HUES64 (cell line): ENCODE results near the gene LBHD2. TPM values are rescaled to one million over a fixed set of nuclear protein-coding genes. Genes with fewer than 3 reads are reported as not detected.
"Not testable (repeated sequence)": the region's sequence is repeated elsewhere in the genome, so short reads cannot be mapped to it uniquely, and the experiment has no call there.

Experiments used
- H3K27ac ChIP-seq: 2 replicates; pipeline ENCODE4 v1.7.0; 2013; ENCODE audit warnings: low read depth, low read length, inconsistent platforms
- H3K27me3 ChIP-seq: 2 replicates; pipeline ENCODE4 v1.6.1; 2013; ENCODE audit warnings: mild to moderate bottlenecking, low read length; ENCODE audit not compliant: insufficient read depth
- H3K36me3 ChIP-seq: 2 replicates; pipeline ENCODE4 v1.6.1; 2013; ENCODE audit warnings: mild to moderate bottlenecking, low read length; ENCODE audit not compliant: insufficient read depth
- H3K4me1 ChIP-seq: 2 replicates; pipeline ENCODE4 v1.6.1; 2013; ENCODE audit warnings: mild to moderate bottlenecking, low read length, moderate library complexity; ENCODE audit not compliant: insufficient read depth
- H3K4me3 ChIP-seq: 2 replicates; pipeline ENCODE4 v1.5.1; 2013; ENCODE audit warnings: mild to moderate bottlenecking, low read length, moderate library complexity
- H3K9ac ChIP-seq: 2 replicates; pipeline ENCODE4 v1.6.1; 2013; ENCODE audit warnings: mild to moderate bottlenecking, low read depth, low read length
- H3K9me3 ChIP-seq: 2 replicates; pipeline ENCODE4 v1.6.1; 2013; ENCODE audit warnings: low read depth, low read length; ENCODE audit not compliant: insufficient read depth
- WGBS: fragments of 150-250, 120-280 bp; methylation state at CpG from one replicate; pipeline ENCODE4 v1.1.7; 2013; ENCODE audit warnings: missing lambda C conversion rate; 5-methylcytosine and 5-hydroxymethylcytosine counted together
- polyA plus RNA-seq, 2 experiments: library from polyadenylated mRNA; stranded (reverse); fragments of 50-300 nt; gene quantifications; one replicate each; pipeline ENCODE4 v1.2.3, GENCODE V29; 2013

Gene LBHD2
- not detected for polyA plus RNA-seq (2013, experiment 1 of 2)
- not detected for polyA plus RNA-seq (2013, experiment 2 of 2)

DNA sequence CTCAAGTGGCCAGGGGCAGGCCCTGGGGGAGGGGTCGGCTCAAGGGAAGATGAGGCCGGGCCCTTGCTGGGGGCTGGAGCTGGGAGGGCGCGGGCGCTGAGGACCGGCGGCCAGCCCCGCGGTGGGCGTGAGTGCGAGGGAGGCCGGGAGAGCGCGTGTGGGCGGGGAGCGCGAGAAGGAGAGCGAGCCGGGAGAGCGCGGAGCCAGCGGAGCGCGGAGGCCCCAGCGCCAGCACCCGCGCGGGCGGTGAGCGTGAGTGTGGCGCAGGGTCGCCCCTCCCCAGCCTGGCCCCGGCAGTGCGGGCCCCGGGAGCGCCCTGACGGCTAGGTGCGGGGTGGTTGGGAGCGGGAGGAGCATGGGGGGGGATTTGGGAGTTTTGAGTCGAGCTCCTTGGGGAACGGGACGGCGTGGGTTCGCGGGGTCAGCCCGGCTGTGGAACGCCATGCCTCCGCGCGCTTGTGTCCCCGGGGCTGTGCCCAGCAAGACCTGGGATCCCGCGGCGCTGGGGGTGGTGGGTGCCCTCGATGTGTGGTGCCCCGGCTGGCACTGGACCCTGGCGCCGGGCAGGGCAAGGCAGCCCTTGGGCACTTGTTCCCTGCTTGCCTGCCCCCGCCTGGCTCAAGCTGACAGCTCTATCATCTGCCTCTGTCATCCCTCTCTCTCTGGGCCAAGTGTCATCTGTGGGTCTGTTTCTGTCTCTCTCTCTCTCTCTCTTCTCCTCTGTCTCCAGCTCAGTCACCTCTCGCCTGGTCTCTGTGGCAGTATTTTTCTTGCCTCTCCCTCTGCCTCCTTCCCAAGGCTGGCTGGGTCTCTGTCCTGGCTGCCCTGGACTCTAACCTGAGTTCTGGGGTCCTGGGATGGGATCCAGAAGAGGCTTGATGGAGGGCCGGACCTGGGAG is at the start of gene LBHD2:
Gene LBHD2 (plus strand): TSS at position 190 of the 899 bp plus-strand sequence. CDS start 1,803 bp downstream, outside the sequence.
- H3K9me3 ChIP-seq = no peaks in the 10 kb centered on the region
- no peaks in the 10 kb centered on the region for H3K4me1 ChIP-seq
- WGBS = 22% methylated on average over 61 of the region's 61 CpGs
- peak within 1 kb of the TSS; percentile 42 for H3K4me3 ChIP-seq
- no peak within 1 kb of the TSS for H3K27ac ChIP-seq
- no peak within 1 kb of the TSS for H3K9ac ChIP-seq
- no peaks in the 10 kb centered on the region for H3K36me3 ChIP-seq
- peaks cover 48% of the 10 kb centered on the region for H3K27me3 ChIP-seq

DNA sequence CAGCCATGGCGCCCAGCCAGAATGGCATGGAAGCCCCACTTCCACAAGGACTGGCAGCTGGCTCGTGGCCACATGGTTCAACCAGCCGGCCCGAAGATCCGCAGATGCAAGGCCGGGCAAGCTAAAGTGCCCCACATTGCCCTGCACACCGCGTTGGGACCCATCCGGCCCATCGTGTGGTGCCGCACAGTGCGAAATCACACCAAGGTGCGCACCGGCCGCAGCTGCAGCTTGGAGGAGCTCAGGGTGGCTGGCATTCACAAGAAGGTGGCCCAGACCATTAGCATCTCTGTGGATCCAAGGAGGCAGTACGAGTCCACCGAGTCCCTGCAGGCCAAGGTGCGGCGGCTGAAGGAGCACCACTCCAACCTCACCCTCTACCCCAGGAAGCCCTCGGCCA is 42.5 kb upstream of the LBHD2 start:
- no peaks in the 10 kb centered on the region for H3K27me3 ChIP-seq
- H3K36me3 ChIP-seq = peaks cover 5% of the 10 kb centered on the region; the same call in 1 of the 2 replicates
- H3K9ac ChIP-seq = no peak overlapping the region
- 0 out of 2 replicates have a peak, but pooled peaks cover 4% of the 10 kb centered on the region for H3K4me1 ChIP-seq
- WGBS = 93% methylated on average over 20 of the region's 20 CpGs
- no peak overlapping the region for H3K27ac ChIP-seq
- H3K4me3 ChIP-seq = no peak overlapping the region
- H3K9me3 ChIP-seq = no peaks in the 10 kb centered on the region

DNA sequence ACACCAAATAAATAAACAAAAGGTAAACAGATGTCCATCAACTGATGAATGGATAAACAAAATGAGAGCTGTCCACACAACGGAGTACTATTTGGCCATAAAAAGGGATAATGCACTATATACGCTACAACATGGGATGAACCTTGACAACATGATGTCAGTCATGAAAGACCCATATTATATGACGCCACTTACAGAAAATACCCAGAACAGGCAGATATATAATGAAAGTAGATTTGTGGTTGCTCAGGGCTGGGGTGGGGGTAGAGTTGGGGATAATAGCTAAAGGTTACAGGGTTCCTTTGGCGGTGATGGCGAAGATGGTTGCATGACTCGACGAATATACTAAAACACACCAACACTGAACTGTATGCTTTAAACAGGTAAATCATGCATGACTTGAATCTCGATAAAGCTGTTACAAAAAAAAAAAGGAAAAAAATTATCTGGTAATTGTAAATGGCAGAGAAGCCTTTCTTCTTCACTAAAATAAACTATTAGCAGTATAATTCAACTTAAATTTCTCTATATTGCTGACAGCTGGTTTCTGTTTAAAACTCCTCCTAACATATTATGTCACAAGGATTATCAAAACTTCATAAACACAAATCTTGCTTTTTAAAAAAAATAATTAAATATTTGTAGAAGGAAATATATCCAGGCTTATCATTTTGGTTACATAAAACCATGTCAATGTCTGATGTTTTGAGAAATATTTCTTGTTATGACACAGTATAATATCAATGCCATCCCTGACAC is 40.6 kb upstream of the LBHD2 start:
- Histone ChIP-seq H3K4me1 (0 out of 2 replicates have a peak, but pooled peaks cover 4% of the 10 kb centered on the region), H3K27me3 (no peaks in the 10 kb centered on the region), H3K27ac (no peak overlapping the region), H3K9me3 (no peaks in the 10 kb centered on the region), H3K36me3 (peaks cover 5% of the 10 kb centered on the region; the same call in 1 of the 2 replicates), H3K4me3 (no peak overlapping the region), H3K9ac (no peak overlapping the region)
- 98% methylated on average over 3 of the region's 8 CpGs for WGBS

DNA sequence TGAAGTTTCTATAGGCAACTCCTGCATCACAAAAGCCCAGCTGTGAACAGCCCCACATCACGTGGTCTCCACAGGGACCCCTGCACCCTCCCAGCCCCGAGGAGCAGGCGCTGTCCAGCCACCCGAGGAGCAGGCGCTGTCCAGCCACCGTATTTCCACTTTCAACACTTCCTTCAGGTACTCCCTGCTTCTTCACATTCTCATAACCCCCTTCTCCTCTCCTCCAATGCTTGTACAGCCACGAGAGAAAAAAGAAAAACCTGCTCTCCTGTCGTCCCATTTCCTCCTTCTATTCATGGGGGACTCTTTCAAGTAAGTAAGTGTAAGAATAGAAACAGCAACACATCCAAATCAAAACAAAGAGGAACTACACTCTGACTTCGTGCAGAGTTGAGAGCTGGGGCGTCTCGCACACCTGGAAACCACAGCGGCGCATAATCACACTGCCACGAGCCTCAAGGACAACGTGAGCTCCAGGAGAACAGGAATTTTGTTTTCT is 38.6 kb upstream of the LBHD2 start:
- no peak overlapping the region for H3K9ac ChIP-seq
- 86% methylated on average over 14 of the region's 15 CpGs for WGBS
- H3K36me3 ChIP-seq = peaks cover 5% of the 10 kb centered on the region; the same call in 1 of the 2 replicates
- 0 out of 2 replicates have a peak, but pooled peaks cover 4% of the 10 kb centered on the region for H3K4me1 ChIP-seq
- H3K9me3 ChIP-seq = no peaks in the 10 kb centered on the region
- H3K27ac ChIP-seq = no peak overlapping the region
- H3K27me3 ChIP-seq = no peaks in the 10 kb centered on the region
- no peak overlapping the region for H3K4me3 ChIP-seq

DNA sequence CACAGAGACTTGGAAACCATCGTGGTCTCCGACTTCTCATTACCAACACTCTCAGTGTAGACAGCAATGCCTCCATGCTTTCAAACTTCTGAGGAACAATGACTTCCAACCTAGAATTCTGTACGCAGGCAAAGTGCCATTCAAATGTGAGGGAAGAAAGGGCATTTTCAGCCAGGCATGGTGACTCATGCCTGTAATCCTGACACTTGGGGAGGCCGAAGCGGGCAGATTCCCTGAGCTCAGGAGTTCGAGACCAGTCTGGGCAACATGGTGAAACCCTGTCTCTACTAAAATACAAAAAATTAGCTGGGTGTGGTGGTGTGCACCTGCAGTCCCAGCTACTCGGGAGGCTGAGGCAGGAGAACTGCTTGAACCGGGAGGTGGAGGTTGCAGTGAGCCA is 36.6 kb upstream of the LBHD2 start:
- H3K4me3 ChIP-seq, H3K36me3 ChIP-seq, H3K9me3 ChIP-seq, H3K27me3 ChIP-seq, H3K4me1 ChIP-seq, H3K9ac ChIP-seq, H3K27ac ChIP-seq: not testable (repeated sequence)
- WGBS = 93% methylated on average over 8 of the region's 8 CpGs

DNA sequence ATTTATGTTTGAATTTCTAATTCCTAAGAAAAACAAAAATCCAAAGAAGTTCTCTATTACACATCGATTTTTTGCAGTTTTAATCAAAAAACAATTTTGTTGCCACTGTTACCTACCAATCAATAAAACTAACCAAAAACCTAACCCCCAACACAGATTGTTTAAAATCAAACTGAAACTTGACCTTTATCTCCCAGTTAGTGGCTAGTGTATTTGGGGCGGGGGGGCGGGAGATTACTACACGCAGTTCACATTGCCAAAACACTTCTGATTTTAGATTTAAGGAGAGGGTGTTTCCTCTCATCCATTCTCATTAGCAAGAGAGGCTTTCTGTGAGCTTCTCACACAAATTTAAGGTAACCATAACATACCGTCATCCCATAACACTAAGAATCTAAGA is 33.1 kb upstream of the LBHD2 start:
- H3K9me3 ChIP-seq = no peaks in the 10 kb centered on the region
- H3K4me1 ChIP-seq = peaks cover 14% of the 10 kb centered on the region
- H3K4me3 ChIP-seq = no peak overlapping the region
- no peak overlapping the region for H3K9ac ChIP-seq
- no peaks in the 10 kb centered on the region for H3K27me3 ChIP-seq
- no peak overlapping the region for H3K27ac ChIP-seq
- H3K36me3 ChIP-seq = no peaks in the 10 kb centered on the region
- 97% methylated on average over 2 of the region's 5 CpGs for WGBS

DNA sequence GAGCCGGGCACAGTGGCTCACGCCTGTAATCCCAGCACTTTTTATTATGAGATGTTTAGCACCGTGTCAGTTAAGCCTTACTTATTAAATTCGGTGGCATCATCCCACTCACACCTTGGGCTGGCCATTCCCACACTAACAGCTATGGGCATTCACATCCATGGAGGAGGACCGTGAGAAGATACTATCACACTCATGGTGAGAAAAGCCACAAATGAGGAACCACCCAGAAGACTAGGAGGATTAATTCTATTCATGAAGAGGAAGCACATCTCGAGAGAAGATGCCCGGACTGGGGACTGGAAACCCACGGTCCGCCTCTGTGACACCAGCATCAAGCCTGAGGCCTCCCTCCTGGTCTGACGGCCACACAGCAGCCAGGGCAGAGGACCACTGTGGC is 31.6 kb upstream of the LBHD2 start:
- no peak overlapping the region for H3K9ac ChIP-seq
- no peaks in the 10 kb centered on the region for H3K36me3 ChIP-seq
- no peaks in the 10 kb centered on the region for H3K27me3 ChIP-seq
- no peak overlapping the region for H3K27ac ChIP-seq
- peaks cover 12% of the 10 kb centered on the region for H3K4me1 ChIP-seq
- no peaks in the 10 kb centered on the region for H3K9me3 ChIP-seq
- WGBS = 91% methylated on average over 10 of the region's 10 CpGs
- no peak overlapping the region for H3K4me3 ChIP-seq

DNA sequence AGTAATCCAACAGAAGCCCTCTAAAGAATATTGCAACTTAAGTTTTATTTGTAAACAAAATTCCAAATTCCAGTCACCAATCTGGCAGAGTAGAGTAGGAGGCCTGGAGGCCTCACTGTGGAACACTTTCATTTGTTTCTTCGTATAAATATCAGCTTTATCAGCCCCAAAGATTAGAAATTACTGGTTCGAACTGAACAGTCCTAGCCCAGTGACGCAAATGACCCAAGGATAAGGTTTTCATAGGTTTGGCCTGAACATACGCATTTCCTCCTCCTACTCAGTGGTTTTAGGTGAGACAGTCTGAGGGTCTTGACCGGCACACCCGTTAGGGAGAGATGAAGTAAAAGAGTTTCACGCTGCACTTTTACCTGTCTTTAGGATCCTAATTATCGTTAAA is 28.3 kb upstream of the LBHD2 start:
- H3K4me1 ChIP-seq = peaks cover 12% of the 10 kb centered on the region
- WGBS = 79% methylated on average over 8 of the region's 8 CpGs

DNA sequence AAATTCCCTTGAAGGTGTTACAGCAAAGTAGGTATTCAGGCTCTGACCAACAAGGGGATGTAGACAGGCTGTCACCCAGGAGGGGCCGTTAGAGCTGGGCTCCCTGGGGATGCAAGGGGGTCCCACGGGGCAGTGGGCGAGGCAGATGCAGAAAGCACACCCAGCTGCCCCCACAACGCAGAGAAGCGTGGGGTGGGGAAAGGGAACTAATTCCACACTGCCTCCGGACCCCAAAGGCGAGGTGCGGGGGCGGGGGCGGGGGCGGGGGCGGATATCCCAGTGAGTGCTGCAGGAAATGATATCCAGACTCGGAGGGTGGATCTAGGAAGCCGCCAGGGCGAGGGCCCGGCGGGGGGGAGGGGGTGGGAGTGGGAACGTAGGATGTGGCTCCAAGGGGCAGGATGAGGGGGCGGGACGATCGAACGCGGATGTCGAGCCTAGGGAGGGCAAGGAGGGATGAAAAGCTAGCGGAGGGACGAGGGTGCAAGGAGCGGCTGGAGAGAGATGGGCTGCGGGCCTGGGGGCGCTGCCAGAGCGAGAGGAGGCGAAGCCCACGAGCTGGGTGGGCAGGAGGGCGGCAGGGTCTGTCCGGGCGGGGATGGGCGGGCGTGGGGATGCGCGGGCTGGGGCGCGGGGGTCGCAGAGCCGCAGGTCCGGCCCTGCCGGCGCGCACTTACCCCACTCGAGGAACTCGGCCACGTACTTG is 27.5 kb upstream of the LBHD2 start:
- peak overlapping the region; percentile 65; the same call in 1 of the 2 replicates for H3K27ac ChIP-seq

More for the DNA sequence above, 28.3 kb upstream of the LBHD2 start:
- Histone ChIP-seq H3K27ac (no peak overlapping the region), H3K9ac (no peak overlapping the region), H3K27me3 (no peaks in the 10 kb centered on the region), H3K4me3 (peak overlapping the region; percentile 93), H3K36me3 (no peaks in the 10 kb centered on the region), H3K9me3 (no peaks in the 10 kb centered on the region)

DNA sequence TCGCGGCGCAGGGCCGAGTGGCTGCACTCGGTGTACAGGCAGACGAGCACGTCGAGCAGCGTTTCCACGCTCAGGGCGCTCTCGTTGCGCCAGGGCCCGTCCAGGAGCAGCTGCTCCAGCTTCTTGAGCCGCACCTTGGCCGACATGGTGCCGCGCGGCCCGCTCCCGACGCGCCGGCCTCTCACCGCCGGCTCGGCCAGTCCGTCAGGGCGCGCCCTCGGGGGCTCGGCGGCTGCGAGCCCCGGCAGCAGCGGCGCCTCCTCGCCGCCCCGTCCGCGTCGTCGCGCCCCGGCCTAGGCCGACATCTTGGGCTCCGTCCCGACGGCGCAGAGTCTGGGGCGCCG is 27.0 kb upstream of the LBHD2 start:
- H3K4me1 ChIP-seq = peaks cover 9% of the 10 kb centered on the region
- WGBS = under 1% methylated on average over 53 of the region's 53 CpGs
- H3K27ac ChIP-seq = peak overlapping the region; percentile 65; the same call in 1 of the 2 replicates
- peak overlapping the region; percentile 77 for H3K9ac ChIP-seq
- H3K27me3 ChIP-seq = no peaks in the 10 kb centered on the region
- no peaks in the 10 kb centered on the region for H3K36me3 ChIP-seq
- peak overlapping the region; percentile 93 for H3K4me3 ChIP-seq
- H3K9me3 ChIP-seq = no peaks in the 10 kb centered on the region

More for the DNA sequence above, 27.5 kb upstream of the LBHD2 start:
- no peaks in the 10 kb centered on the region for H3K9me3 ChIP-seq
- H3K27me3 ChIP-seq = no peaks in the 10 kb centered on the region
- H3K4me3 ChIP-seq = peak overlapping the region; percentile 93
- WGBS = under 1% methylated on average over 42 of the region's 50 CpGs
- peaks cover 9% of the 10 kb centered on the region for H3K4me1 ChIP-seq
- no peaks in the 10 kb centered on the region for H3K36me3 ChIP-seq
- H3K9ac ChIP-seq = peak overlapping the region; percentile 77
